ENCODE measurements around the gene OPRD1. TPM values are rescaled to one million over a fixed set of nuclear protein-coding genes. Genes with fewer than 3 reads are reported as not detected.

Gene OPRD1
- polyA plus RNA-seq, 1 of the 3 experiments (the other 2 are of a cell fraction), result 0.07 TPM

GRCh38 chr1:28835237-28835650 lies 23.3 kb downstream of the OPRD1 start (continued):
- no peak for TF ChIP-seq PBX3 (IDR thresholded peaks at IDR 0.05)
- no peak for TF ChIP-seq JUND (IDR thresholded peaks at IDR 0.05)
- TF ChIP-seq YY1 (IDR thresholded peaks at IDR 0.05; ENCODE audit: low read depth), result no peak

- Histone ChIP-seq H3K4me3 (ENCODE audit: low read depth in 2 of 2, low read length in 1 of 2) (no peak overlapping the region), H3K27me3 (ENCODE audit: insufficient read depth) (no peaks in the 10 kb centered on the region), H2AFZ (ENCODE audit: low read depth) (no peak overlapping the region), H3K27ac (ENCODE audit: low read depth in 2 of 2, low read length in 1 of 2) (no peak overlapping the region), H3K4me1 (ENCODE audit: control insufficient read depth in 1 of 2, insufficient read depth in 2 of 2, low read depth in 1 of 2, low read length in 1 of 2) (peaks cover 0 to 45% of the 10 kb centered on the region in 2 experiments; a peak in 1 of 4 replicates), H3K4me2 (no peak overlapping the region), H4K20me1 (ENCODE audit: insufficient read depth) (no peaks in the 10 kb centered on the region), H3K79me2 (ENCODE audit: insufficient read depth) (no peaks in the 10 kb centered on the region), H3K9ac (no peak overlapping the region), H3K36me3 (replicated peaks in 1 of 2; ENCODE audit: control insufficient read depth in 1 of 2, insufficient read depth in 2 of 2, low read length in 1 of 2) (no peaks in the 10 kb centered on the region), H3K9me2 (no peaks in the 10 kb centered on the region), H3F3A (replicated peaks; ENCODE audit: insufficient read depth) (no peaks in the 10 kb centered on the region), H3K9me3 (no peaks in the 10 kb centered on the region)
- ChIA-PET POLR2A (interaction anchor here (0.6 to 0.7 kb wide), 2 partner anchors 31 to 191 kb away, joined by 3 to 5 read pairs; no protein-coding TSS in a partner anchor), CTCF (interaction anchor here (1.0 to 3.5 kb wide), 4 partner anchors 40 to 100 kb away, joined by 3 to 27 read pairs (median 5); partner anchors contain the start of gene YTHDF2)
- WGBS (ENCODE audit: low lambda C conversion rate), result 90% methylated on average over 15 of the region's 15 CpGs
- no peak for DNase-seq
- TF ChIP-seq GATA2 (CRISPR knock-in tag; IDR thresholded peaks at IDR 0.05), result no peak
- no peak for TF ChIP-seq YY1 (IDR thresholded peaks at IDR 0.05; ENCODE audit: low read depth)
- TF ChIP-seq FOSL2 (IDR thresholded peaks at IDR 0.05; ENCODE audit: borderline replicate concordance, low read depth), result no peak
- no peak for TF ChIP-seq FOXM1 (IDR thresholded peaks at IDR 0.05; ENCODE audit: low read depth)
- no peak for TF ChIP-seq MXI1 (IDR thresholded peaks at IDR 0.05; ENCODE audit: low read depth, low read length)
- TF ChIP-seq NRF1 (IDR thresholded peaks at IDR 0.05; ENCODE audit: low read depth, low read length), result no peak
- TF ChIP-seq, protein P1, sequence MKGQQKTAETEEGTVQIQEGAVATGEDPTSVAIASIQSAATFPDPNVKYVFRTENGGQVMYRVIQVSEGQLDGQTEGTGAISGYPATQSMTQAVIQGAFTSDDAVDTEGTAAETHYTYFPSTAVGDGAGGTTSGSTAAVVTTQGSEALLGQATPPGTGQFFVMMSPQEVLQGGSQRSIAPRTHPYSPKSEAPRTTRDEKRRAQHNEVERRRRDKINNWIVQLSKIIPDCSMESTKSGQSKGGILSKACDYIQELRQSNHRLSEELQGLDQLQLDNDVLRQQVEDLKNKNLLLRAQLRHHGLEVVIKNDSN (IDR thresholded peaks at IDR 0.05; ENCODE audit: borderline replicate concordance, low read depth), result no peak
- TF ChIP-seq JUND (IDR thresholded peaks at IDR 0.05), result no peak
- TF ChIP-seq FOXJ3 (CRISPR knock-in tag; IDR thresholded peaks at IDR 0.05), result no peak
- TF ChIP-seq ZBTB33 (IDR thresholded peaks at IDR 0.05; ENCODE audit: borderline replicate concordance, low read depth), result no peak
- TF ChIP-seq PBX3 (IDR thresholded peaks at IDR 0.05), result no peak
- TF ChIP-seq TCF12 (IDR thresholded peaks at IDR 0.05), result no peak
- no peak for TF ChIP-seq POLR2AphosphoS5 (IDR thresholded peaks at IDR 0.05; ENCODE audit: low read depth, low read length)
- no peak for TF ChIP-seq RCOR1 (IDR thresholded peaks at IDR 0.05; ENCODE audit: low read length)
- TF ChIP-seq RXRA (IDR thresholded peaks at IDR 0.05; ENCODE audit: borderline replicate concordance, low read depth), result no peak
- TF ChIP-seq MEF2A (IDR thresholded peaks at IDR 0.05; ENCODE audit: borderline replicate concordance, low read depth), result no peak
These were observed 24.5 kb downstream of the OPRD1 start for GRCh38 chr1:28836421-28836956.
